ENCODE data around the gene TESK2.

Gene TESK2

DNA sequence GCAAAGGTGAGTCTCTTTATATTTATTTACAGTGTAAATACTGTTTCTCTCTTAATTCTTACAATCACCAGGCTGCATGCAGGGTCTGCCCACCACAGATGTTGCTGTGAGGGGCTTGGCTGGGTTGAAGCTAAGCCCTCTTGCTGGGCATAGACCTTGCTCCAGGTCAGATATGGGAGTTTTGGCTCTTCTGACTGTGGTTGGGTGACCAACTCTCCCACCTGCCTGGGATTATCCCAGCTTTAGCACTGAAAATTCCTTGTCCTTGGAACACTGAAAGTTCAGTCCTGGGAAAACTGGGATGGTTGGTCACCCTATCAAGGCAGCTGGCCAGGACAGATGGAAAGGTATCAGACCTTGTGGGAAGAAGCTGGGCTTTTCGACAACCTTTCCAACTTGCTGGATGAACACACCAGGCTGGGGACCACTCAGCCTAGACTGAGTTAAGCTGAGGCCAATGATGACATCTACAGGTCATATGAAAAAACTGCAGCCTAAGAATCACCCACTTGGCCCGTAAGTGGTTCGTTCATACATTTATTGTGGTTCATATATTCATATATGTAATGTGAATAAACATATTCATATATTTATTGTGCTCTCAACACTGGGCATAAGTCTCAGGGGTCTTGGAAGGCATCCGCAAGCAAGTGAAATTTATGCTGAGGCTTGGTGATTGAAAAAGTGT is 190.8 kb downstream of the TESK2 start:
- peak; percentile 74 for DNase-seq

DNA sequence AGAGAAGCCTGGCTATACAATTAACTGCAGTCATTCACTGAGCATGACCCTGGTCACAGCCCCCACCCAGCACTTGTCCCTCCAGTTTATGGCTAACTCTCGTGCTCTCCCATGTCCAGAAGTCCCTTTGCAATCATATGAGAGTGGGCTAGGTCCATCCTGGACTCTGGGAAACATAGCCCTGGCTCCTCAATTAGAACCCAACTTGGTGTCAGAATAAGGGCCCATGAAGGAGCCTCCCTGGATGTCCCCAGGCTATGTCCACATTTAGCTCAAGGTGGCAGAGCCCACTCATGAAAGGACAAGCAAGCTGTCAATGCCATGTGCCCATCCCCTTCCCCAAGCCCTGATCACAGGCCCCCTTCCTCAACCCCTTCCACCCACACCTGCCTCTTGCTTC is 191.7 kb downstream of the TESK2 start:
- no peak for DNase-seq

DNA sequence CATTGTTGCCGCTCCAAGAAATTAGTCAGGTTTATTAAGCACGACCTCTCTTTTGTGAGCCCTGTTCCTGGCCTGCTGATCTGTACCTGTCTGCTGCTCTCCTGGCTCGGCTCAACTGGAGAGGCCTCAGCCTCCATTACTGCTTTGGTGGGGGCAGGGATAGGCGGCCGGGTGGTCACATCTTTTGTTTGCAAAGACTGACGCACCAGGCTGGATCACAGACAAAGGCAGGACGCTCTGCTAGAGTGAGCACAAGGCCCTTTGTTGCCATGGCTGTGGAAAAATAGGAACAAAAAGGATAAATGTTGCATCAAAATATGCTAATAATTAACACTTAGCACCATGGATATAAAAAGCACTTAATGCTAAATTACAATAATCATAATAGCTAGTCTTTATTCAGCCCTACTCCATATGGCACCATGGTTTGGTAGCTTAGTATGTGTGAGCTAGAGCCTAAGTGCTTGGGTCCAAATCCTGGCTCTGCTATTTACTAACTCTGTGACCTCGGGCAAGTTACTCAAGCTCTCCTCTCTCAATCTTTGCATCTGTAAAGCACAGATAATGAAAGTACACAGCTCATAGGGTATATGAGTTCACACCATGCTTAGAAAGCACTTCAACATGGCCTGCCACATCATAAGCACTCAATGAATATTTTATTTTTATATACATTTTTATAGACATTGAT is 193.2 kb downstream of the TESK2 start:
- no peak for DNase-seq

Data from NCI-H1105 (cell line).